ENCODE measurements around the gene LRRC56. TPM values are rescaled to one million over a fixed set of nuclear protein-coding genes. Genes with fewer than 3 reads are reported as not detected.

Gene LRRC56
- polyA plus RNA-seq, 3 donors, result 0.09 to 0.68 TPM; not detected in 1

DNA sequence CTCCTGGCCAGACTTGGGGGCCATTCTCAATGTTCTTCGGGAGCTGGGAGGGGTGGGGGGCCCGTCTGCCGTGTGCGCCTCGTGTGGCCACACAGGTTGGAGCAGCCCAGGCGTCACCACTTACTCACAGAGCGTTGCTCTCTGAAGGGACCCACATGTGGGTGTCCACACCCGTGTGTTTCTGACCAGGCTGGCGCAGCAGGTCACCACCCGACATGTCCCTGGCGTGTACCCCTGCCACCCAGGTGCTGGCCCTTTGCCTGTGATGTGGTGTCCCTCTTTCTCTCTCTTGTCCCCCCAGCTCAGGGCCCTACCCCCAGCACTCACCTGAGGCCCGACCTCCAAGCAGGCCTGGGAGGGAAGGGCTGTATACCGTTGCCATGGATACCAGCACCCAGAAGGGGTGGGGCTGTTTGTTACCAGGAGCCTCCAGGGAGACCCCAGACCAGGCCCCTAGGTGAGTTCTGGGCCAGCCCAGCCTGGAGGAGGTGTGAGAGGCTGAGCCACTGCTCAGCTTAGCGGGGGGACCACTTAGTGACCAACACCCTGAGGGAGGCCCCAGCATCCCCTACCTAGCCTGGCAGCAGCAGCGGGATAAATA is 21.8 kb downstream of the LRRC56 start:
- Mint-ChIP-seq H3K4me3 (peak overlapping the region in 1 of 2 donors; percentile 53), H3K27ac (no peak overlapping the region), H3K9me3 (peaks cover 0 to 10% (median 2%) of the 10 kb centered on the region in 7 donors), H3K36me3 (peaks cover 5 to 9% of the 10 kb centered on the region in 2 donors), H3K4me1 (peaks cover 18% of the 10 kb centered on the region), H3K27me3 (ENCODE audit: low read depth in 3 of 3) (peaks cover 26 to 55% (median 35%) of the 10 kb centered on the region in 3 donors)
- H3K4me2 ChIP-seq (replicated peaks; ENCODE audit: extremely low read depth, low read length, poor library complexity, severe bottlenecking), result no peak overlapping the region
- H3K79me2 ChIP-seq (ENCODE audit: insufficient read depth, low read length), result peaks cover 3% of the 10 kb centered on the region
- peaks cover 4 to 45% of the 10 kb centered on the region in 2 donors for H3K27me3 ChIP-seq (ENCODE audit: control insufficient read depth in 2 of 2, insufficient read depth in 2 of 2, low read length in 2 of 2)
- TF ChIP-seq, protein P1, sequence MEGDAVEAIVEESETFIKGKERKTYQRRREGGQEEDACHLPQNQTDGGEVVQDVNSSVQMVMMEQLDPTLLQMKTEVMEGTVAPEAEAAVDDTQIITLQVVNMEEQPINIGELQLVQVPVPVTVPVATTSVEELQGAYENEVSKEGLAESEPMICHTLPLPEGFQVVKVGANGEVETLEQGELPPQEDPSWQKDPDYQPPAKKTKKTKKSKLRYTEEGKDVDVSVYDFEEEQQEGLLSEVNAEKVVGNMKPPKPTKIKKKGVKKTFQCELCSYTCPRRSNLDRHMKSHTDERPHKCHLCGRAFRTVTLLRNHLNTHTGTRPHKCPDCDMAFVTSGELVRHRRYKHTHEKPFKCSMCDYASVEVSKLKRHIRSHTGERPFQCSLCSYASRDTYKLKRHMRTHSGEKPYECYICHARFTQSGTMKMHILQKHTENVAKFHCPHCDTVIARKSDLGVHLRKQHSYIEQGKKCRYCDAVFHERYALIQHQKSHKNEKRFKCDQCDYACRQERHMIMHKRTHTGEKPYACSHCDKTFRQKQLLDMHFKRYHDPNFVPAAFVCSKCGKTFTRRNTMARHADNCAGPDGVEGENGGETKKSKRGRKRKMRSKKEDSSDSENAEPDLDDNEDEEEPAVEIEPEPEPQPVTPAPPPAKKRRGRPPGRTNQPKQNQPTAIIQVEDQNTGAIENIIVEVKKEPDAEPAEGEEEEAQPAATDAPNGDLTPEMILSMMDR (IDR thresholded peaks at IDR 0.05), result no peak
- H3K36me3 ChIP-seq (replicated peaks in 1 of 2; ENCODE audit: control insufficient read depth in 1 of 2, insufficient read depth in 2 of 2, low read length in 2 of 2), result peaks cover 0 to 11% of the 10 kb centered on the region in 2 donors
- no peak overlapping the region for H3K9ac ChIP-seq (ENCODE audit: insufficient read depth, low read length, poor library complexity, severe bottlenecking)
- no peak overlapping the region for H3K27ac ChIP-seq (ENCODE audit: low read depth in 1 of 2, low read length in 2 of 2)
- intact Hi-C loops (cut with micrococcal nuclease), result no loop called here
- WGBS (ENCODE audit: insufficient coverage), result 87% methylated on average over 9 of the region's 15 CpGs
- peaks cover 16 to 45% of the 10 kb centered on the region in 2 donors for H3K4me1 ChIP-seq (ENCODE audit: control insufficient read depth in 1 of 2, insufficient read depth in 2 of 2, low read length in 2 of 2)
- no peak overlapping the region for H3K4me3 ChIP-seq (replicated peaks in 1 of 3; ENCODE audit: low read depth in 2 of 3, low read length in 3 of 3)
- peaks cover 0 to 8% of the 10 kb centered on the region in 2 donors for H3K9me3 ChIP-seq (replicated peaks in 1 of 2; ENCODE audit: control insufficient read depth in 1 of 2, insufficient read depth in 1 of 2, low read length in 2 of 2)
- no peak for DNase-seq
- peaks cover 20% of the 10 kb centered on the region for H4K20me1 ChIP-seq (ENCODE audit: insufficient read depth, low read length)
- H2AFZ ChIP-seq (ENCODE audit: insufficient read depth, low read depth, low read length, poor library complexity, severe bottlenecking), result no peak overlapping the region

DNA sequence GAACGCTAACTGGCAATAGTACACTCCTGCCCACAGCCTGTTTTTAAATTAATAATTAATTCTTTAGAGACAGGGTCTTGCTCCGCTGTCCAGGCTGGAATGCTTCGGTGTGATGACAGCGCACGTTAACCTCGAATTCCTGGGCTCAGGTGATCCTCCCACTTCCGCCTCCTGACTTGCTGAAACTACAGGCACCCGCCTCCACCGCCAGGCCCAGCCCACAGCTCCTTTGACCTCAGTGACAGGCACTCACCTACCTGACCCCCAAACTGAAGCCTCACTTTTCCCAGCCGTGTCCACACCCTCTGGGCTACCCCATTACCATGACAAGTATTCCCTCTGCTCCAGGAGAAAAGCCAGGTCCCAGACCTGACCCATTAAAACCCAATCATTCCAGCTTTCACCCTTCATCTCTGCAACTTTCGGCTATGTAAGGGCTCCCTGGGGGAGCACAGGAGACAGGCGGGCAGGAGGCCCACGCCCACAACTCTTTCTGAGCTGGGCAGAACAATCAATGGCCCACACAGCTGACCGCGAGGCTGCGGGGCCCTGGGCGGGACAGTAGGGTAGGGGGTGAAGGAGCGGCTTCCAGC is 22.5 kb downstream of the LRRC56 start:
- H3K27me3 Mint-ChIP-seq (ENCODE audit: low read depth in 3 of 3), result peaks cover 24 to 48% (median 36%) of the 10 kb centered on the region in 3 donors
- DNase-seq, result no peak
- peaks cover 5 to 14% of the 10 kb centered on the region in 2 donors for H3K36me3 Mint-ChIP-seq
- peaks cover 0 to 10% (median 2%) of the 10 kb centered on the region in 7 donors for H3K9me3 Mint-ChIP-seq
- H3K4me3 ChIP-seq (replicated peaks in 1 of 3; ENCODE audit: low read depth in 2 of 3, low read length in 3 of 3), result peak overlapping the region in 2 of 3 experiments; percentile 73 to 89
- H3K4me1 ChIP-seq (ENCODE audit: control insufficient read depth in 1 of 2, insufficient read depth in 2 of 2, low read length in 2 of 2), result peaks cover 14 to 41% of the 10 kb centered on the region in 2 donors
- H3K27ac Mint-ChIP-seq, result peak overlapping the region in 5 of 7 donors; percentile 19 to 77 (median 64)
- peak overlapping the region in 1 of 2 donors; percentile 62 for H3K27ac ChIP-seq (ENCODE audit: low read depth in 1 of 2, low read length in 2 of 2)
- peaks cover 0 to 8% of the 10 kb centered on the region in 2 donors for H3K9me3 ChIP-seq (replicated peaks in 1 of 2; ENCODE audit: control insufficient read depth in 1 of 2, insufficient read depth in 1 of 2, low read length in 2 of 2)
- H2AFZ ChIP-seq (ENCODE audit: insufficient read depth, low read depth, low read length, poor library complexity, severe bottlenecking), result peak overlapping the region; percentile 76
- peaks cover 0 to 11% of the 10 kb centered on the region in 2 donors for H3K36me3 ChIP-seq (replicated peaks in 1 of 2; ENCODE audit: control insufficient read depth in 1 of 2, insufficient read depth in 2 of 2, low read length in 2 of 2)
- H3K4me1 Mint-ChIP-seq, result peaks cover 18% of the 10 kb centered on the region
- peaks cover 4 to 39% of the 10 kb centered on the region in 2 donors for H3K27me3 ChIP-seq (ENCODE audit: control insufficient read depth in 2 of 2, insufficient read depth in 2 of 2, low read length in 2 of 2)
- H3K9ac ChIP-seq (ENCODE audit: insufficient read depth, low read length, poor library complexity, severe bottlenecking), result peak overlapping the region; percentile 71
- peak overlapping the region; percentile 99 for H3K4me2 ChIP-seq (replicated peaks; ENCODE audit: extremely low read depth, low read length, poor library complexity, severe bottlenecking)
- H4K20me1 ChIP-seq (ENCODE audit: insufficient read depth, low read length), result peaks cover 20% of the 10 kb centered on the region
- WGBS (ENCODE audit: insufficient coverage), result 80% methylated on average over 17 of the region's 18 CpGs
- peak overlapping the region; percentile 69 to 78 for H3K4me3 Mint-ChIP-seq
- peaks cover 3% of the 10 kb centered on the region for H3K79me2 ChIP-seq (ENCODE audit: insufficient read depth, low read length)
- TF ChIP-seq, protein P1 (IDR thresholded peaks at IDR 0.05), result no peak
- intact Hi-C loops (cut with micrococcal nuclease), result loop anchor here in 1 of 2 donors (2.0 kb wide), 1 partner anchor 17 kb away; the partner anchor contains the start of gene PHRF1
